DMS153 treated with DMSO at 0.1 percent for 48 hours (cell line): ENCODE results near the gene STAM.

Experiments used
- DNase-seq: peaks from one replicate; lab custom pipeline; 2025; ENCODE audit not compliant: unreplicated experiment; lab: John Stamatoyannopoulos, UW

STAM gene

DNA sequence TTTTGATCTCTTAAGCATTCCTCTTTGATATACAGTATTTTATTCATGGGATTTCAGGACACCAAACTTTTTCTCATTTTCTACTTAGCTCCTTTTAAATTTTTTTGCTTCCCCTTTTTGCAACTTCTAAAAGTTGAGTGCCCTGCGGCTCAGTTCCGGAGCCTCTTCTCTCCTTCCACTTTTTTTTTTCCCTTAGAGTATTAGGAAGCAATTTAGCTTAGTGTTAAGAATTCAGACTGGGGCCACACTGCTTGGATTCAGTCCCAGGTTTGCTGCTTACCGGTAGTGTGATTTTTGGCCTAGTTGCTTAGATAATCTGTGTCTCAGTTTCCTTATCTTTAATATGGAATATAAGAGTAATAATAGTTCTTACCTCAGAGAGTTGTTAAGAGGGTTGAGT is 3.4 kb downstream of the STAM start:
- DNase-seq: no peak

DNA sequence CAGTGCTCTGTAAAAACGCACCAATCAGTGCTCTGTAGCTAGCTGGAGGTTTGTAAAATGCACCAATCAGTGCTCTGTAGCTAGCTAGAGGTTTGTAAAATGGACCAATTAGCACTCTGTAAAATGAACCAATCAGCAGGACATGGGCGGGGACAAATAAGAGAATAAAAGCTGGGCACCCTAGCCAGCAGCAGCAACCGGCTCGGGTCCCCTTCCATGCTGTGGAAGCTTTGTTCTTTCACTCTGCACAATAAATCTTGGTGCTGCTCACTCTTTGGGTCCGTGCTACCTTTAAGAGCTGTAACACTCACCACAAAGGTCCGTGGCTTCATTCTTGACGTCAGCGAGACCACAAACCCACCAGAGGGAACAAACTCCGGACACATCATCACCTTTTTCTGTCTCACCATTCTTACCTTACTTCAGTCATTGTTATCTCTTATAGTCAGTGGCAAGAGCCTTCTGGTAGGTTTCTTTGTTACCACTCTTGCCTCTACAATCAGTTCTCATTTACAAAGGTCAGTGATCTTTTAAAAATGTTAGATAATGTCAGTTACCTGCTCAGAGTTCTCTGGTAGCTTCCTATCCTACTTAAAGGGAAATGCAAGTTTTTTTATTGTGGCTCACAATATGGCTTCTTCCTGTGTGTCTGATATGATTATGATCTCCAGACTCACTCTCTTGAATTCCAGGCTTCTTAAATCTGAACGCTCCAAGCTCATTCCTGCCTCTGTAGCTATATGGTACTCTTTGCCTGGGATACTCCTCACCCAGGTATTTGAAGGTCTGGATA is 4.5 kb downstream of the STAM start:
- DNase-seq: no peak

DNA sequence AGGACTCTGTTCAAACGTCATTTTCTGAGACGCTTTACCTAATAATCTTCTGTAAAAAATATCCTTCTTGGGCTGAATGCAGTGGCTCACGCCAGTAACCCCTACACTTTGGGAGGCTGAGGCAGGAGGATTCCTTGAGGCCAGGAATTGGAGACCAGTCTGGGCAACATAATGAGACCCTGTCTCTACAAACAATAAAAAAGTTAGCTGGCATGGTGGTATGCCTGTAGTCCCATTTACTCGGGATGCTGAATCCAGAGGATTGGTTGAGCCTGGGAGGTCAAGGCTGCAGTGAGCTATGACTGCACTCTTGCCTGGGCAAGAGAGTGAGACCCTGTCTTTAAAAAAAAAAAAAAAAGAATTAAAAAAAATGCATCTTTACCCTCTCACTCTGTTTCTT is 5.1 kb downstream of the STAM start:
- no peak for DNase-seq

DNA sequence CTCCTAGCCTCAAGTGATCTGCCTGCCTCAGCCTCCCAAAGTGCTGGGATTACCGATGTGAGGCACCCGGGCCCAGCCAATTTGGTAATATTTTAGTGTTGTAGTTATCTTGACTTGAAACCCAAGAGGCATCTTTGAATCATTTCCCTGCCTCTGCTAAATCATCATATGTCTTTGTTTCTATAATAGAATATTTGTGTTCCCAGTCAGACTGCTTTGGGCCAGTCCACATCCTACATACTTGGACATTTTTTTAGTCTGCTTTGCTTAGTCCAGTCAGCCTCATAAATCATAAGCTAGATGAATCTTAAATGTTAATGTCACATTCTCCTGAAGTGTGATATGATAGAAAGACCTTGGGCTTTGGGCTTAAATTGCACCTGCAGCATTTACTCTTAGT is 5.9 kb downstream of the STAM start:
- DNase-seq: no peak

DNA sequence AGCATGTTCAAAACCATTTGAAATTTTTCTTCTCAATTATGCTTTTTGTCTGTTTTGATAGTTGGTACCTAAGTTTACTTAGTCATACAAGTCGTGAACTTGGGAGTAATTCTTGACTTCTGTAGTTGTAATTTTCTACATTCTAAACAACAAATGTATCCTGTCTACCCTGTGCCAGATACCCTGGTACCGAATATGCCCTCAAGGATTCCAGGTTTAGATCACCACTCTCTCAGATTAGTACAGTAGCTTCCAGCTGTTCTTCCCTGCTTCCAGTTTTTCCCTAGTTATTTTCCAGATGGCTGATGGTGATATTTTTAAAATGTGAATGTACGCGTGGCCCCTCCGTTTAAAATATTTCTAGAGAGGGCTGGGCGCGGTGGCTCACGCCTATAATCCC is 6.5 kb downstream of the STAM start:
- no peak for DNase-seq

DNA sequence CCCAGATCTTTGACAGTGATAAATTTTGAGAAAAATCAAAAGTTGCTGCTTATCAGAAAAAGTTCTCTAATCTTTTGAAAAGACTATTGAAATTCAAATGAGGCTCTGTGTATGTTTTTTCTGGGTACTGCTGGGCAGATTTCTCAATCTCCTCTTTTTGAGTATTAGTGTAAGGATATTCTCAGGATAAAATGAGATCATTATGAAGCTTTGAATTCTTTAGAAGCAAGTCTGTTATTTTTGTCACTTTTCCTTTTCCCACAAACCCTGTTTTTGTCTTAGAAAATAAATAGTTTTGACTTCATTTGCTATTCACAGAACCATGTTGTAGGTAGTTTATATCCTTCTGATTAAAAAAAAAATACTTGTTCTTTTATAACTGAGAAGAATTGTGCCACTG is 7.9 kb downstream of the STAM start:
- DNase-seq: no peak

DNA sequence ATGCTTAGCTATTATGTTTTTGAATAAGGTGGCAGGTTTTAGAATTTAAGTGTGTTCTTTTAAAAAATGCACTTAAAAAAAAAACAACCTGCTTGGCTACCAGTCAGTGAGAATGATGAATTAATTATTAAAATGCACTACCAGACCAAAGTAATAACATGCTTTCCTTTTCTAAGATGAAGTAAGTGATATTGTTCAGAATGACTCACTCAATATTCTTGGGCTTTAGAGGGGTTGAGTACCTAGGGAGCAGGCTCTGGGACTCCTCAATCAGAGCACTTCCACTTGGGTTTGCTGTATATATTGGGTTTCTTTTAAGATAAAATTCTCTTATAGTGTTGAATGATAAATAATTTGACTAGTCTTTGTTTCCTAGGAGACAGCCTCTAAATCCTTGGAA is 8.6 kb downstream of the STAM start:
- DNase-seq: no peak

DNA sequence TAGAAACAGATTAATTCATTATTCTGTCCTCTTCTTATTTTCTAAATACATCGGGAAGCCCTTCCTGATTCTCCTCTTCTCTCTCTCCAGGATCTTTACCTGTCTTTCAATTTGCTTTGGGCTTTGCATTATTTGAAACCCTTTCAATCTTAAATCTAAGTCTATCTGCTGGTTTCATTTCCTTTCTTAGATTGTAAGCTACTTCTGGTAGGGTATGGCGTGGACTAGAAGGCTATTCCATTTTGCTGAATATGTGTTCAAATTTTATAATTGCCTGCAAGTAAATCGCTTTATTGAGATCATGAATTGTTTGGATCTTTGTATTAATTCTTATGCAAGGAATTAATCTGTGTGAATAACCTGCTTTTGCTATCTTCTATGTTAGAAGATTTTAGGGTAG is 11.1 kb downstream of the STAM start:
- no peak for DNase-seq

DNA sequence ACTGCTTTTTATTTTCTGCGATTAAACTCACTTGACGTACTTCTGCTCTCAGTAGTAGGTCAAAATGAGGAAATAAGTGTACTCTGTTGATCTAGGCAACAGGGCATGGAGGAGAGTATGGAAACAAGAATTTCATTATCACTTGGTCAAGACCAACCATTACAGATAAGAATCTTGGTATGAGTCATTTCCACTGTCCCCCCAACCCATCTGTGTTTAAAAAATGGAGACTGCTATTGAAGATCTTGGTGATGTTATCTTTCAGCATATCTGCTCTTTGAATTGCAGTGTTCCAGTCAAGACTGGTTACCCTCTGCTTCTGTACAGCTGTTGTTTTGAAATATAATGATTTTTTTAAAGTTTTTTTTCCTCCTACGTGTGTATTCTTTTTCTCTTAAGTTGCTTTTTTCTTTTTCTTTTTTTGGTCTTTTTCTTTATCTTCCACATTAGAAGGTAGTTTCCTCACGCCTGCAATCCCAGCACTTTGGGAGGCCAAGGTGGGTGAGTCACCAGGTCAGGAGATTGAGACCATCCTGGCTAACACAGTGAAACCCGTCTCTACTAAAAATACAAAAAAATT is 11.7 kb downstream of the STAM start:
- DNase-seq: no peak

DNA sequence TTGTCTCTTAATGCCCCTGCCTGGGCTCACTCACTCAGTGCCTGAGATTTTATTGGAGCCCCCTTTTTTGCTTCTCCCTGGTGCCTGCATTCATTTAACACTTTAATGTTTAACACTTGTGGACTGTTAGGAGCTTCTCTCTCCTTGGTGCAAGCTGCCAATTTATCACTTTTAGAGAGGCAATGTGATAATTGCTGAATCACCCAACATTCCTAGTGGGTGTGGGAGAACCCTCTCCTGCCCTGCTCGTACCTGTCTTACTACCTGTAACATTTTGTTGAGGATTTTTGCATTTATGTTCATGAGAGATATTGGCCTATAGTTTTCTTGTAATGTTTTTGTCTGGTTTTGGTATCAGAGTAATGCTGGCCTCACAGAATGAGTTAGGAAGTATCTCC is 13.2 kb downstream of the STAM start:
- no peak for DNase-seq

DNA sequence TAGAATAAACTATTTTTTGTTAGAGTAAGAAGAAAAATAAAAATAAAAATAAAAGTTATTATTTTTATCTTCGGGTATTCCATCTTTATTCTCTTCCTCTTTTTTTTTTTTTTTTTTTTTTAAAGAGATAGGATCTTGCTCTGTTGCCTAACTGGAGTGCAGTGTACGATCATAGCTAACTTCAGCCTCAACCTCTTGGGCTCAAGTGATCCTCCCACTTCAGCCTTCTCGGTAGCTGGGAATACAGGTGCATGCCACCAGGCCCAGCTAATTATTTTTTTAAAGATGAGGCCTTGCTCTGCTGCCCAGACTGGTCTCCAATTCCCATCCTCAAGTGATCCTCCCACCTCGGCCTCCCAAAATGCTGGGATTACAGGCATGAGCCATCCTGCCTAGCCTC is 15.4 kb downstream of the STAM start:
- no peak for DNase-seq

DNA sequence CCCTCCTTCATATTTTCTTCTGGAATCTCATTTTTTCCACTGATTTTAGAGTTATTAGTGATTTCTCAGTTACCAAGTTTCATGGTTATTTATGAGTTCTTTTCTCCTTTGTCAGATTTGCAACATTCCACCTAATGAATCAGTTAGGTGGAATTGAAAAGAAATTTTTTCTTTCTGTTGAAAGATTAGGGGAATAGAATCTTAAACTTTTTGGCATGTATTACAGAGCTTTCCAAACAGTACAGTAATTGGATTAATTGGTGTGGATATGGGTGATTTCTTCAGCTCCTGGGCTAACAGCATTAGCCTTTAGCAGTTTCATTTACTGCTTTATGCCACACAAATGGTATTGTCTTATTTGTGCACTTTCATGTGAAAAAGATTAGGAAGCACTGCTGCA is 17.0 kb downstream of the STAM start:
- no peak for DNase-seq

DNA sequence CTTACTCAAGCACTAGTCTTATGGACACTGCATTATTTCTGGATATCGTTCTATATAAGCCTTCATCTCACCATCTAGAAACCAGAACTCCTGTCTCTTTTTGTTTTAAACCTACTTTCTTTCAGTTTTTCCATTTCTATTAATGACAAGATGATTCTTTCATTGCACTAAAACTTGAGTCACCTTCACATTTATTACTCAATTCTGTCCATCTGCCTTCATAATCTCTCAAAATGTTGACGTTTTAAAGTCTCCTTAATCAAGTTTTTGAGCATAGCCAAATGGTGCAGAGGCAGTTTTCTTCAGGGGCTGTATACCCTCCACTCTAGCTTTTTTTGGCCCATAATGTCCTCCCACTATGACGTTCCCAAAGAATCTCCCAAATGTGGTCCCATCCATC is 17.6 kb downstream of the STAM start:
- DNase-seq: no peak

DNA sequence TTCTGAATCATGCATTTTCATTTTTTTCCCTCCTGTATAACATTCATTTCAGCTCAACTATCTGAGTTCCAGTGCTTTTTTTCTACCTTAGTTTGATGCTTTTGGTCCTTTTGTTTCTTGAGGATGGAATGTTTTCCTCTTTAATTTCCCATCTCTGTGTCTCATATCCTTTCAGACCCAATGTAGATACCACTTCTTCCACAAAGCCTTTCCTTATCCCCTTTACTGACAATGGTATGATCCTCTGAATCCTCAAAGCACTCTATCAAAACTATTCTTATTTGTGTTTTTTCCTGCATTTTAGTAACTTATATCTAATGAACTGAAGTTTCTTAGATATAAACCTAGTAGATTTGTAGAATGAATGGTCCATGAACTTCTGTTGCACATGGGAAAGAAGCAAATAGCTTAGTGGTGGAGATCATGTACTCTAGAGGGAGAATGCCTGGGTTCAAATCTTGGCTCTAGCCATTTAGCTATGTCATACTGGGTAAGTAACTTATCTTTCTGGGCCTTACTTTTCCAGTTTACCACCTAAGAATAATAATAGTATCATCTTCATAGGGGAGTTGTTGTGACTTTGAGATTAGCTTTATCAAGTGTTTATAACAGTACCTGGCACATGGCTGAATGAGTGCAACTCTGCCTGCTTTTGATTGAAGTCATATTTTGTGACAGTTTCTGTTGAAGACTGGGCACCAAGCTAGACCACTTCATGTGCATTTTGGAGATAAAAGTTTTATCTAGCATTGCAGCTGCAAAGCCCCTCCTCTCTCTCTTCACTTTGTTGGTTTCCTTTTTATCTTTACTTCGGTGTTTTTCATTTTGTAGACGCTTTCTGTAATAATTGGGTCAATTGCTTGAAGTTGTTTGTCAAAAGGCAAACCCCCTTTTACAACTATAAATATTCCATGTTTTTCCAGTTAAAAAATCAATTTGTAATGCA is 18.5 kb downstream of the STAM start:
- no peak for DNase-seq

DNA sequence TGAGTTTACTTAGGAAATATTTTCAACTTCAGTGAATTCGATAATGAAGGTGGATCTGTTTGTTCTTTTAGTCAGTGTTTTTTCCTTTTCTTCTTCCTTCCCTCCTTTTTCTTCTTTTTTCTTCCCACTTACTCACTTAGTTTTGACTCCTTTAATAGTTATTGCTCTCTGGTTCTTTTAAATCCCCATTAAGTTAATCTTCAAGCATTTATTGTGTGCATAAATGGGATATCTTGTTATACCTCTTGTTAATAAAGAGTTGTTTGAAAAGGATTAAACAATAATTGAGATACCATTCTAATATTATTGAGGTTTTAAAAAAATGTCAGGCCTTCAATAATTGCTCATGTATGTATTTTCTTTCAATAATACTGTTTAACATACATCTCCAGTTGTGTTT is 19.5 kb downstream of the STAM start:
- DNase-seq: no peak

DNA sequence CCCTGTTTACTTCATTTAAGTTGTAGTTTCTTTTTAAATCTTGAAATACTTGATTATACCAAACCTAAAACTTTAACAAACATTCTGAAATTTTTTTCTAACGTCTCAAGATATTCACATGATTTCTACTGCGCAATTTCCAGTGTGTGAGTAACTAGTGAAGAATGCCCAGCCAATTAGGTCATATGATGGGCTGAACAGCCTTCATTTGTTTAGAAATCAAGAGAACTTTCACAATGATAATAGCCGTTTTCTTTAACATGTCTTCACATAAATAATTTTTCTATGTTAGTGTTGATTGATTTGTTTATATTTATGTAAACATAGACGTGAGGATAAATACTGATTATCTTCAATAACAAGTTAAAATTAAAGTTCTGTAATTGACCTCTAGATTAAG is 21.8 kb downstream of the STAM start:
- no peak for DNase-seq

DNA sequence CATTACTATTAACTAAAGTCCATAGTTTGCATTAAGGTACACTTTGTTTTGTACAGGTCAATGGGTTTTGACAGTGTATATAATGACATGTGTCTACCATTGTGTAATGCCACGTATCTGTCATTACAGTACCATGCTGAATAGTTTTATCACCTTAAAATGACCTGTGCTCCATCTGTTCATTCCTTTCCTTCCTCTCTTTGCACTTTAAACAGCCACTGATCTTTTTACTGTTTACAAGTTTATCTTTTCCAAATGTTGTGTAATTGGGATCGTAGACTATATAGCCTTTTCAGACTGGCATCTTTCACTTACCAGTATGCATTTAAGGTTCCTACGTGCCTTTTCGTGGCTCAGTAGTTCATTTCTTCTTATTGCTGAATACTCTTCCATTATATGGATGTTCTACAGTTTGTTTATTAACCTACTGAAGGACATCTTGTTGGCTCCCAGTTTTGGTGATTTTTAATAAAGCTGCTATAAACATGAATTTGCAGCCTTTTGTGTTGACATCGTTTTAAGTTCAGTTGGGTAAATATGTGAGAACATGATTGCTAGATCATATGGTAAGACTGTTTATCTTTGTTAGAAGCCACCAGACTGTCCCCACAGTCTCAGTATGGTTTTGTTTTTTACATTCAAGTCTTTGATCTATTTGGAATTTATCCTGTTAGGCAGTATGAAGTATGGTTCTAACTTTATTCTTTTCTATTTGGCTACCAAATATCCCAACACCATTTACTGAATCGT is 24.7 kb downstream of the STAM start:
- DNase-seq: no peak

DNA sequence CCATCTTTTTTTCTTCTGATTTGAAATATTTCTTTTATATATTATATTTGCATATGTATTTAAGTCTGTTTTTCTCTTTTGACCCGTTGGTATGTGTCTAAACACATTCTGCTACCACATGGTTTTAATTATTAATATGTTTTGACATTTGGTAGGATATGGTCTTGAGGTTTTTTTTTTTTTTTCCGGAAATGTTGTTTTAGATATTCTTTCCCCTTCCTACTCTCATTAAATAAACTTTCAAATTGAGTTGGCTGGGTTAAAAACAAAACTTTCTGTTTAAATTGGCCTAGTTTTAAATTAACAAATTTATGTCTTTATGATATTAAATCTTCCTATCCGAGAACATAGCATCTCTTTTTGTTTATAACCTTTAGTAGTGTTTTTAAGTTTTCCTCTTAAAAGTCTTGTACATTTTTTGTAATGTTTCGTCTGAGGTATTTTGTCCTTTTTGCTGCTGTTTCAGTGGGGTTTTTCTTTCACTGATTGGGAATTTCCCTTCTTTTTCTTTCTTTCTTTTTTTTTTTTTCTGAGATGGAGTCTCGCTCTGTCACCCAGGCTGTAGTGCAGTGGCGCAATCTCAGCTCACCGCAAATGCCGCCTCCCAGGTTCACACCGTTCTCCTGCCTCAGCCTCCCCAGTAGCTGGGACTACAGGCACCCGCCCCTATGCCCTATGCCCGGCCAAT is 25.4 kb downstream of the STAM start:
- no peak for DNase-seq

DNA sequence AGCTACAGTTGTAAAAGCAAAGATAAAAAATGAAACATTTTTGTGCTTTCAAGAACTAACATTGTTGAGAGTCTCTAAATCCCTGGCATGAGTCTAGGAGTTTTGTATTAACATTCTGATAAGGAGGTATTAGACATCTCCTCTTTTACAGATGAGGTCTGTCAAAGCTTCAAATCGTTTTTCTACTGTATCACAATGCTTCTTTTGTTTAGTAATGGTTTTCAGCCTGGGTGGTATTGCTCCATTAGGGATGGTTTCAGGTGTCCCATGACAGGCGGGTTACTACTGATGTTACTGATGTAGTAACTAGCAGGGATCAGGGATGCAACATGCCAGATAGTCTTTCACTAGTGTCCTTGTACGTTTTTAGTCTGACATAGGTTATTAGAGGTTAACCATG is 27.4 kb downstream of the STAM start:
- no peak for DNase-seq

DNA sequence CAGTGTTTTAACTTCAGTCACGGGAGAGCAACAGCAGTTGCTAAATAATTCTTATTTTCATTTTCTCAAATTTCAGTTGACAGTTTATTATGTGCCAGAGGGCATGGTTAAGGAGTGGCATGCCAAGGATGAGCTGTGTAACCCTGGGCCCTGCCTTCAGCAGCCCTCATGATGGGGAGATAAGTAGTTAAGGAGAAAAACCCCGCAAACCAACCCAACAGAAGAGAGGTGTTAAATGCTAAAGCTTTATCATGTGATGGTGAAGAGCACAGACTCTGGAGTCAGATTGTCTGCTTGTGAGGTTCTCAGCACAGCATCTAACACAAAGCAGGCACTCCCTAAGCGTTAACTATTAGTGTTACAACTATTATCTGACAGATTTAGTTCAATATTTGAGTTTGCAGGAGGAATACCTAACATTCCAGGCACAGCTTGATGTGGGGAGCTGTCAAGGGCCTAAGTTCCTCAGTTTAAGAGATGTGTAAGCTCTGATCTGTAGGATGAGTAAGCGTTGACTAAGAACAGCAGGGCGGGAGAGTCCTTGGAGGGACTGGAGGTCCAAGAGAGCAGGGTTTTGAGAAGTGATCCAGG is 29.6 kb downstream of the STAM start:
- no peak for DNase-seq
